Ectodermal cell (in vitro differentiated cells): ENCODE measurements around the gene ZDHHC14.

ENCODE experiments used
- H3K27ac ChIP-seq: 2 replicates; pipeline ENCODE4 v1.7.0; 2013; ENCODE audit warnings: mild to moderate bottlenecking, low read depth, low read length; ENCODE audit not compliant: insufficient read depth, poor library complexity, severe bottlenecking
- H3K27me3 ChIP-seq: 2 replicates; pipeline ENCODE4 v1.7.0; 2013; ENCODE audit warnings: mild to moderate bottlenecking, low read length; ENCODE audit not compliant: insufficient read depth, control insufficient read depth, poor library complexity, severe bottlenecking
- H3K36me3 ChIP-seq: one replicate; pipeline ENCODE4 v1.7.0; 2013; ENCODE audit warnings: low read length; ENCODE audit not compliant: control insufficient read depth, insufficient read depth
- H3K4me1 ChIP-seq: one replicate; pipeline ENCODE4 v1.7.0; 2013; ENCODE audit warnings: low read length; ENCODE audit not compliant: control insufficient read depth, insufficient read depth
- H3K4me3 ChIP-seq: 2 replicates; pipeline ENCODE4 v1.7.0; 2013; ENCODE audit warnings: low read depth, low read length, control low read depth; ENCODE audit not compliant: insufficient read depth
- H3K9me3 ChIP-seq: 2 replicates; pipeline ENCODE4 v1.7.0; 2013; ENCODE audit warnings: mild to moderate bottlenecking, low read length, moderate library complexity; ENCODE audit not compliant: control insufficient read depth
- WGBS, 2 experiments: methylation state at CpG; one replicate each; pipeline ENCODE4 v1.1.7; 2013; ENCODE audit warnings: missing lambda C conversion rate in 2 of 2; 5-methylcytosine and 5-hydroxymethylcytosine counted together

ZDHHC14 gene

DNA sequence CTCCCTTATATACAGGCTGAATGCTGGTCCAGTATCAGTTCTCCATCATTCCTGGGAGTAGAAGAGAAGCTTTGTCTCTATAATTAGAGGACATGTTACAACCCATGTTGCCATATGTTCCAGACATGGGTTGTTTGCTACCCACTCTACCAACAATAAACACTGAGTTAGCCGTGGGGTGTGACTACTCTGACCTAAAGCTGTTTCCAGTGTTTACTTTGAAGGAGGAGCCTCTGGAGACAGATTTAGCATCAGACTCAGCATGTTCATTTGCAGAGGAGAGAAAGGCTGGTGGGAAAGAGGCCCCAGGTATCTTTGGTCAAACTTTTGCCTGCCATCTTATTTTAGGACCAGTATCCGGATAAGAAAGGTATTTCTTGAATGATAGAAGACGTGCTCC is 284.2 kb downstream of the ZDHHC14 start:
- Histone ChIP-seq H3K9me3 (no peaks in the 10 kb centered on the region), H3K36me3 (no peaks in the 10 kb centered on the region), H3K4me1 (peaks cover 8% of the 10 kb centered on the region), H3K27me3 (no peaks in the 10 kb centered on the region), H3K27ac (no peak overlapping the region), H3K4me3 (no peak overlapping the region)
- WGBS, 2 experiments, result 96 to 98% methylated on average over 3 of the region's 3 CpGs

DNA sequence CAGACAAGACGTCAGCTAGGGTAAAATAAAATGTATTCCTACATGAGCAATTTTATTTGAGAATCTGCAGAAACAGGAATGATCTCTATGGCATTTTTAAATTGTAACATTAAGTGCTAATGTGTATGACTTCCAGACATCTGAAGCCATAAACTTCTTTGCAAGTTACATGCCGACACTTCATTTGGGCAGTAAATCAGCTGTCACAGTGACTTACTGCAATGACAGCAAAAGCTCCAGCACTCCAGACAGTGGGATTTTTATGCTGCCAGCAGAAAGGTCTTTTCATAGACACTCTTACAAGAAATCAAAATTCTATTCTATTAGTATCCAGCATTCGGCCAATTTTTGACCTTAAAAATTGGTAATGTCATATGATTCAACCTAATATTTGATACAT is 285.7 kb downstream of the ZDHHC14 start:
- Histone ChIP-seq H3K4me1 (peaks cover 8% of the 10 kb centered on the region), H3K4me3 (no peak overlapping the region), H3K9me3 (no peaks in the 10 kb centered on the region), H3K36me3 (no peaks in the 10 kb centered on the region), H3K27me3 (no peaks in the 10 kb centered on the region), H3K27ac (no peak overlapping the region)
- WGBS, 2 experiments, result 95 to 96% methylated on average over 2 to 3 of the region's 3 CpGs

DNA sequence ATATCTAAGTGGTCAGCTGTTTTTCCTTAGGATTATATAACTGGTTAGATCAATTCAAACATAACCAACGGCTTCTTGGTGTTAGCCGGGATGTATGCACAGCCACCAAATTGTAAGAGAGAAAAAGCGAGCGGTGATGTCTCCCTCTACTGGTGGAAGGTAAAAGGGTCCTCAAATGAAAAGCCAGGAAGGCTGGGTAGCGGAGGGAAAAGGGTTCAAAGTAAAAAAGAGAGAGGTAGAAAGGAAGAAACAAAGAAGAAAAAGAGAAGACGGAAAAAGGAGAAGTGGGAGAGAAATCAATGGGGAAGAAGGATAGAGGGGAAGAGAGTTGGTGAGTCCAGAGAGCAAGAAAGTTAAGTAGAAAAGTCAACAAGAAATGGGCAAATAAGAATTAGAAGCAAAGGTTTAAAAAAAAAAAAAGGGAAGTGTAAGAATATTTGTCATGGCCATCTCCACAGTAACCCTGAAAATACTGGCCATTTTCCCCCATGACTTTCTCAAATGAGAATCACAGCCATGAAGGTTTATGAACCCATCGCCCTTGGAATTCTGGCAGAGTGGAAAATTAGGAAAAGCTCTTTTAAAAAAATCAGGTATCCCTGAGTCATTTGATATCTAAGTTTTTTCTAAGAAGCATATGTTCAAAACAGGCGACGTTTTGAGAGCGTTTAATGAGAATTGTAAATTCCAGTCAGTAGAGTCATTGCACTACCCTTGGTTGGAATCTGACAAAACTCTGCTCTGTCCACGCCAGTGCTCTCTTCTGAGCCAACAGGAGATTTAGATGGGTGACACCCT is 286.4 kb downstream of the ZDHHC14 start:
- Histone ChIP-seq H3K36me3 (no peaks in the 10 kb centered on the region), H3K27me3 (no peaks in the 10 kb centered on the region), H3K27ac (no peak overlapping the region), H3K4me3 (no peak overlapping the region), H3K4me1 (peaks cover 8% of the 10 kb centered on the region), H3K9me3 (no peaks in the 10 kb centered on the region)
- 57 to 60% methylated on average over 11 of the region's 11 CpGs for WGBS, 2 experiments

DNA sequence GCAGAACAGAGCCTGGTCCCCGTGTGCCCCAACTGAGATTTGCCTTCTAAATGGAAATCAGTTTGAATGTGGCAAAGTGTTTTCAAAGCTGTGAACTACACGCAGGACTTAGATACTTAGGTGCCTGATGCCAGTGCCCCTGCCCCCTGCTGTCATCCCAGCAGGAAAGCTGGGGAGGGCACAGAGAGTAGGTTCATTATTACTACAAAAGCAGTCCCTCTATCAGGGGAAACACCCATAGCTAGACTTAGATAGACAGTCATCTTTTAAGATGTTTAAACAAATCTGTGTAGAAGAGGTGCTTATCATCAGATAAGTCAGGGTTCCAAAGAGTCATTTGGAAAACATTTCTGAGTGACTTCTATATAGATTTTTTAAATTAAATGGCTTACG is 287.0 kb downstream of the ZDHHC14 start:
- peaks cover 8% of the 10 kb centered on the region for H3K4me1 ChIP-seq
- no peak overlapping the region for H3K27ac ChIP-seq
- 64 to 68% methylated on average over 3 of the region's 3 CpGs for WGBS, 2 experiments
- no peak overlapping the region for H3K4me3 ChIP-seq
- no peaks in the 10 kb centered on the region for H3K27me3 ChIP-seq
- no peaks in the 10 kb centered on the region for H3K9me3 ChIP-seq
- H3K36me3 ChIP-seq, result no peaks in the 10 kb centered on the region

DNA sequence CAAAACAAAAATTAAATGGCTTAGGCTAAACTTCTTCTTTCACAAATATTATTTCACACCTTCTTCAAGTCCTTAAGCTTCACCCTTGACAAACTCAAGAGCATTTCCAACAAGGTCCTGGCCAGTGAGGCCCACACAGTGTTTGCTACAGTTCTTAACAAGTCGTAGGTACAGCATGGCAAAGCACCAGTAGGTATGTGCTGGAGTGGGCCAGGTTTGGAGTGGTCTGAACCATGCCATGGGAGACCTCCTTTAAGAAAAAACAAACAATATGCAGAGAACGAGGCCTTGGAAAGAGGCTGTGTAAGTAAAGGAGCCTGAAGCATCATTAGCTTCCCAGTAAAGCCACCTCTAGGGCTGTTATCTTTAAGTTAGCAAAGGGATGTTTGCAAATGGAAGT is 287.7 kb downstream of the ZDHHC14 start:
- Histone ChIP-seq H3K4me1 (peaks cover 8% of the 10 kb centered on the region), H3K27me3 (no peaks in the 10 kb centered on the region), H3K4me3 (no peak overlapping the region), H3K27ac (no peak overlapping the region), H3K9me3 (no peaks in the 10 kb centered on the region), H3K36me3 (no peaks in the 10 kb centered on the region)
- 86 to 89% methylated on average over 2 of the region's 2 CpGs for WGBS, 2 experiments

DNA sequence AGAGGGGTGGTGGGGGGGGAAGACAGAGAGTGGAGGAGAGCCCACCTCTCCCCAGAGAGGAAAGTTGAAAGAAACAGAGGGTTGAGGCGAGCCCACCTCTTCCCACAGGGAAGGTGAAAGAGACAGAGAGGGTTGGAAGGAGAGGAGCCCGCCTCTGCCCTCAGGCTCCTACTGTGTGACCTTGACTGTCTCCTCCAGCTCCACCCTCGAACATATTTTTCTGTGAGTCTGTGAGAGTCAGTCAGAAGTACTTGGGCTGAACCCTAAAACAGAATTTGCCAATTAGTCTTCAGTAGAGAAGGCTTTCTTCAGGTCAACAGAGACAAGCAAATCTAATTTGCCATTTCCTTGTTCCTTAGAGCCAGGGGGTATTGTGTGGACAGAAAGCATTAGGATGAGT is 288.3 kb downstream of the ZDHHC14 start:
- H3K27me3 ChIP-seq, result no peaks in the 10 kb centered on the region
- no peaks in the 10 kb centered on the region for H3K9me3 ChIP-seq
- H3K27ac ChIP-seq, result no peak overlapping the region
- WGBS, 2 experiments, result 72 to 73% methylated on average over 3 of the region's 3 CpGs
- peaks cover 8% of the 10 kb centered on the region for H3K4me1 ChIP-seq
- H3K36me3 ChIP-seq, result no peaks in the 10 kb centered on the region
- no peak overlapping the region for H3K4me3 ChIP-seq

DNA sequence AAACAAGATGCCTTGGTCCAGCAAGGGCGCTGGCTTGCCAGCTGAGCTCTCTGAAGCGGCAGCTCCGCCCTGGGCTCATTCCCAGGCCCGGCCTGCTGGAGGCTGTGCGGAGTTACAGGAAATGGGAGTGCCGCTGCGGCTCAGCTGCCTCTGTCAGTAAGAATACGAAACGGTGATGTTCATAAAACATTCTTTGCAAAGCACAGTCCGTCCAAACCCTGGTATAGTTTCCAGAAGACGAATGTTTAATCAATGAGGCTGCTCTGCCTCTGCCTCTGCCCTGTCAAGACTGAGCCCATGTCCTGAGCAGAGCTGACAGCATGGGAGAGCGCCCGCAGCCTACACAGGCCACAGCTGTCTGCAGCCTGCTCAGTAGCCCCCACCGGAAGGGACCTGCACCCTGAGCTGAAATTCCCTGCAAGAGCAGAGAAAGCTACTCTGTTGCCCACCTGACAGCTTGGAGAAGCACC is 288.8 kb downstream of the ZDHHC14 start:
- Histone ChIP-seq H3K9me3 (no peaks in the 10 kb centered on the region), H3K4me1 (peaks cover 8% of the 10 kb centered on the region), H3K4me3 (no peak overlapping the region), H3K36me3 (no peaks in the 10 kb centered on the region), H3K27ac (no peak overlapping the region), H3K27me3 (no peaks in the 10 kb centered on the region)
- whole genome bisulfite sequencing, 2 experiments, result 37 to 41% methylated on average over 14 of the region's 14 CpGs

DNA sequence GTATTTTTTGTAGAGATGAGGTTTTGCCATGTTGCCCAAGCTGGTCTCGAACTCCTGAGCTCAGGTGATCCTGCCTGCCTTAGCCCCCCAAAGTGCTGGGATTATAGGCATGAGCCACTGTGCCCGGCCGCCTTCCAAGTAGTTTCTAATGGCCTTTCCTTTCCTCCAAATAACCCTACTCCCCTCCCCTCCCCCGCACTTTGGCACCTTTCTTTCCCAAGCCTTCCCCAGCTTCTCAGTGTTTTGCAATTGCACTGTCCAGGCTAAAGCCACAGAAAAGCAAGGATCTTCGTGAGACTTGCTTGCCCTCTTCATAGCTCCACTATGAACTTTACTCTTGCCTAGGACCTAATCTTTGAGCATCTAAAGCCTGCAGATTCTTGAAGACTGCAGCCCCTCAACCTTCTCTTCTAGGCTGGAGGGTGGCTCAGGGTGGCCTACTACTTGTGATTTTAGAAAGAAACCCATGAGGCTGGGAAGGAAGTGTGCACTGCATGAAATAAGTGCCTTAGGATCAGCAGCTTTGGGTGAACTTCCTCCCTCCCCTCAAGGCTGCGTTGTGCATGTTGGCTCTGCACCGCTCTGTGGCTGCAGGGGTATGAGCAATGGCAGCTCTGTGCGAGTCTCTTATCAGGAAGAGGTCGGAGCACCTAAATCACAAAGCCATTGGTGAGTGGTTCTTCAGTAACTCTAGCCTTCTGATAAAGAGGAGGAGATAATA is 289.6 kb downstream of the ZDHHC14 start:
- no peak overlapping the region for H3K27ac ChIP-seq
- H3K36me3 ChIP-seq, result no peaks in the 10 kb centered on the region
- H3K9me3 ChIP-seq, result no peaks in the 10 kb centered on the region
- whole genome bisulfite sequencing, 2 experiments, result 90 to 91% methylated on average over 9 of the region's 9 CpGs
- peaks cover 8% of the 10 kb centered on the region for H3K4me1 ChIP-seq
- H3K4me3 ChIP-seq, result no peak overlapping the region
- H3K27me3 ChIP-seq, result no peaks in the 10 kb centered on the region

DNA sequence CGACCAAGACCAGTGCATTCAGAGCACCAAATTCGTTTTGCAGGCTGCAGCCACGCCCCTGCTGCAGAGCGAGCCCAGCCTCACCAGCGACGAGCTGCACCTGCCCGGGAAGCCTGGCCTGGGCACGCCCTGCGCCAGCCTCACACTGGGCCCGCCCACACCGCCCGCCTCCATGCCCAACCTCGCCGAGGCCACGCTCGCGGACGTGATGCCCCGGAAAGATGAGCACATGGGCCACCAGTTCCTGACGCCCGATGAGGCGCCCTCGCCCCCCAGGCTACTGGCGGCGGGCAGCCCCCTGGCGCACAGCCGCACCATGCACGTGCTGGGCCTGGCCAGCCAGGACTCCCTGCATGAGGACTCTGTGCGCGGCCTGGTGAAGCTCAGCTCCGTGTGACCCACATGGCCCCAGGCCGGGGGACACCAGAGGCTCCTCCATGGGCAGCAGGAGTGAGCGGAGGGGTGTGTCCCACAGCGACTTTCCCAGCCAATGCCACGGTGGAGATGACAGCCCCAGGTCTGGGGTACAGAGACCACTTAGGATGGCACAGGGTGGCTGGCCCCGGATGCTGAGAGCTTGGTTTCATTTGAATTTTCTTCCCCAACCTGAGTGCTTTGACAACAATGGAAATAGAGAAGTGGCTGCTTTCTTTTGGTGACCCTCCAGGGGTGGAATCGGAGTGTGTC is 291.9 kb downstream of the ZDHHC14 start:
- Histone ChIP-seq H3K27ac (no peak overlapping the region), H3K9me3 (no peaks in the 10 kb centered on the region), H3K36me3 (no peaks in the 10 kb centered on the region), H3K4me1 (peaks cover 8% of the 10 kb centered on the region), H3K27me3 (no peaks in the 10 kb centered on the region), H3K4me3 (no peak overlapping the region)
- WGBS, 2 experiments, result 94 to 95% methylated on average over 37 of the region's 37 CpGs

DNA sequence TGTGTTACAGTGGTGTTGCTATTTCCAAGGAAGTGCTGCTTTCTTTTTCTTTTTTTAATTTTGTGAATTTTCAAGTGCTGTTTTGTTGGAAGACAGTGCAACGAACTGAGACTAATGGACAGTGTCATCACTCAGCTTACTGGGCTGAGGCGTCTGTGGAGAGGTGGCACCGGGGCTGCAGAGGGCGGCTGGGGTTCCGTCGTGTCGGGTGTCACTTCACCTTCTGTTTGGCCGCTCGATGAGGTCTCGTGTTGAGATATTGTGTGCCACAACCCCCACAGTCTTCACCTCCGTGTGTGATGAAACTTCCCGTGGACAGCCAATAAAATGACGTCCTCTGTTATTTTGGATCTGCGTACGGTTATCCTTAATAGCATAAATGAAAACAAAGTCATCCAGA is 292.6 kb downstream of the ZDHHC14 start:
- H3K27me3 ChIP-seq, result no peaks in the 10 kb centered on the region
- H3K4me1 ChIP-seq, result peaks cover 8% of the 10 kb centered on the region
- no peaks in the 10 kb centered on the region for H3K9me3 ChIP-seq
- H3K36me3 ChIP-seq, result no peaks in the 10 kb centered on the region
- H3K4me3 ChIP-seq, result no peak overlapping the region
- WGBS, 2 experiments, result 95 to 96% methylated on average over 15 of the region's 15 CpGs
- no peak overlapping the region for H3K27ac ChIP-seq
